ENCODE data around the gene TRABD2B. TPM values are rescaled to one million over a fixed set of nuclear protein-coding genes. Genes with fewer than 3 reads are reported as not detected.

The TRABD2B gene
- total RNA-seq, 3 donors from 2014 or later (not counting 1 experiment from before 2014, with no cell fraction given) = not detected

GRCh38 chr1:47849591-47850261 lies 147.5 kb downstream of the TRABD2B start:
- no peaks in the 10 kb centered on the region for H3K27me3 Mint-ChIP-seq (ENCODE audit: low read depth in 2 of 2)
- no peaks in the 10 kb centered on the region for H3K36me3 Mint-ChIP-seq
- H3K4me3 ChIP-seq (ENCODE audit: low read length) = no peak overlapping the region
- no peak overlapping the region for H3K27ac ChIP-seq (ENCODE audit: low read length)
- WGBS (ENCODE audit: insufficient coverage) = 92% methylated on average over 5 of the region's 5 CpGs
- H3K27me3 ChIP-seq (ENCODE audit: control insufficient read depth, insufficient read depth, low read length) = no peaks in the 10 kb centered on the region
- no peak overlapping the region for H3K27ac Mint-ChIP-seq
- no peaks in the 10 kb centered on the region for H3K9me3 Mint-ChIP-seq
- DNase-seq (no peak), ATAC-seq (no peak)
- H3K36me3 ChIP-seq (ENCODE audit: control insufficient read depth, insufficient read depth, low read length) = no peaks in the 10 kb centered on the region
- H3K4me1 Mint-ChIP-seq = no peaks in the 10 kb centered on the region
- no peak overlapping the region for H3K4me3 Mint-ChIP-seq
- H3K9me3 ChIP-seq (ENCODE audit: control insufficient read depth, insufficient read depth, low read length) = no peaks in the 10 kb centered on the region
- H3K4me1 ChIP-seq (ENCODE audit: control insufficient read depth, insufficient read depth, low read length) = no peaks in the 10 kb centered on the region
- intact Hi-C loops (cut with micrococcal nuclease) = no loop called here
- no peak for TF ChIP-seq CTCF (IDR thresholded peaks at IDR 0.05)

DNA sequence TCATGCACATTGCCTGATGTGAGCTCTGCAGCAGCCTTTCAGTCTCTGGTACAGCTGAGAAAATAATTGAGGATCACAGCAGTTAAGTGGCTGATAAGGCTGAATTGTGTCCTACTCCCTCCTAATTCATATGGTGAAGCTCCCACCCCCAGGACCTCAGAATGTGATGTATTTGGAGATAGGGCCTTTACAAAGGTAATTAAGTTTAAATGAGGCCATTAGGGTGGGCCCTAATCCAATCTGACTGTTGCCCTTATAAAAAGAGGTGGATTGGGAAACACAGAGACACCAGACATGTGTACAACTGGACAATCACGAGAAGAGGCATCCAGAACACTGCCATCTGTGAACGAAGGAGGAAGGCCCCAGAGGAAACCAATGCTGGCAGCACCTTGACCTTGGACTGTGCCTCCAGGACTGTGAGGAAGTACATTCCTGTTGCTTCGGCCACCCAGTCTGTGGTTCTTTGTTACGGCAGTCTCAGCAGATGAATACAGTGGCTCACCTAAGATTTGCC lies 148.1 kb downstream of the TRABD2B start:
- Histone ChIP-seq H3K4me1 (ENCODE audit: control insufficient read depth, insufficient read depth, low read length) (no peaks in the 10 kb centered on the region), H3K4me3 (ENCODE audit: low read length) (no peak overlapping the region), H3K27ac (ENCODE audit: low read length) (no peak overlapping the region), H3K9me3 (ENCODE audit: control insufficient read depth, insufficient read depth, low read length) (no peaks in the 10 kb centered on the region), H3K27me3 (ENCODE audit: control insufficient read depth, insufficient read depth, low read length) (no peaks in the 10 kb centered on the region), H3K36me3 (ENCODE audit: control insufficient read depth, insufficient read depth, low read length) (no peaks in the 10 kb centered on the region)
- no peaks in the 10 kb centered on the region for H3K36me3 Mint-ChIP-seq
- 81% methylated on average over 4 of the region's 4 CpGs for WGBS (ENCODE audit: insufficient coverage)
- no peak overlapping the region for H3K4me3 Mint-ChIP-seq
- no peaks in the 10 kb centered on the region for H3K27me3 Mint-ChIP-seq (ENCODE audit: low read depth in 2 of 2)
- no peak for DNase-seq
- no peaks in the 10 kb centered on the region for H3K9me3 Mint-ChIP-seq
- ATAC-seq = no peak
- H3K27ac Mint-ChIP-seq = no peak overlapping the region
- no peak for TF ChIP-seq CTCF (IDR thresholded peaks at IDR 0.05)
- H3K4me1 Mint-ChIP-seq = no peaks in the 10 kb centered on the region
- intact Hi-C loops (cut with micrococcal nuclease) = no loop called here

GRCh38 chr1:47847763-47848162 lies 149.4 kb downstream of the TRABD2B start:
- Mint-ChIP-seq H3K4me1 (no peaks in the 10 kb centered on the region), H3K9me3 (no peaks in the 10 kb centered on the region), H3K36me3 (no peaks in the 10 kb centered on the region), H3K4me3 (no peak overlapping the region), H3K27me3 (ENCODE audit: low read depth in 2 of 2) (peaks cover 1 to 6% of the 10 kb centered on the region in 2 donors), H3K27ac (no peak overlapping the region)
- 93% methylated on average over 9 of the region's 9 CpGs for WGBS (ENCODE audit: insufficient coverage)
- no peaks in the 10 kb centered on the region for H3K9me3 ChIP-seq (ENCODE audit: control insufficient read depth, insufficient read depth, low read length)
- no peak overlapping the region for H3K27ac ChIP-seq (ENCODE audit: low read length)
- ATAC-seq (no peak), DNase-seq (no peak)
- H3K27me3 ChIP-seq (ENCODE audit: control insufficient read depth, insufficient read depth, low read length) = no peaks in the 10 kb centered on the region
- no peak overlapping the region for H3K4me3 ChIP-seq (ENCODE audit: low read length)
- H3K36me3 ChIP-seq (ENCODE audit: control insufficient read depth, insufficient read depth, low read length) = no peaks in the 10 kb centered on the region
- no peaks in the 10 kb centered on the region for H3K4me1 ChIP-seq (ENCODE audit: control insufficient read depth, insufficient read depth, low read length)
- intact Hi-C loops (cut with micrococcal nuclease) = no loop called here
- TF ChIP-seq CTCF (IDR thresholded peaks at IDR 0.05) = no peak

- Mint-ChIP-seq H3K36me3 (no peaks in the 10 kb centered on the region), H3K4me3 (no peak overlapping the region)
Observed at GRCh38 chr1:47844558-47844955, 152.6 kb downstream of the TRABD2B start.

More at GRCh38 chr1:47844558-47844955, 152.6 kb downstream of the TRABD2B start:
- Mint-ChIP-seq H3K27me3 (ENCODE audit: low read depth in 2 of 2) (peaks cover 7 to 8% of the 10 kb centered on the region in 2 donors), H3K4me1 (no peaks in the 10 kb centered on the region), H3K9me3 (no peaks in the 10 kb centered on the region), H3K27ac (no peak overlapping the region)
- H3K36me3 ChIP-seq (ENCODE audit: control insufficient read depth, insufficient read depth, low read length) = no peaks in the 10 kb centered on the region
- DNase-seq (no peak), ATAC-seq (no peak)
- intact Hi-C loops (cut with micrococcal nuclease) = no loop called here
- no peaks in the 10 kb centered on the region for H3K4me1 ChIP-seq (ENCODE audit: control insufficient read depth, insufficient read depth, low read length)
- no peaks in the 10 kb centered on the region for H3K27me3 ChIP-seq (ENCODE audit: control insufficient read depth, insufficient read depth, low read length)
- no peak overlapping the region for H3K27ac ChIP-seq (ENCODE audit: low read length)
- WGBS (ENCODE audit: insufficient coverage) = 88% methylated on average over 3 of the region's 3 CpGs
- H3K4me3 ChIP-seq (ENCODE audit: low read length) = no peak overlapping the region
- no peaks in the 10 kb centered on the region for H3K9me3 ChIP-seq (ENCODE audit: control insufficient read depth, insufficient read depth, low read length)
- no peak for TF ChIP-seq CTCF (IDR thresholded peaks at IDR 0.05)

Data from natural killer cell (primary cell).